LNCAP (cell line): ENCODE results near the gene SERPINB3.

ENCODE experiments used
- CTCF ChIP-seq: fragments of 450-650 bp; IDR thresholded peaks from 2 replicates; pipeline ENCODE4 v1.5.1; 2017; ENCODE audit warnings: mild to moderate bottlenecking

Gene SERPINB3

GRCh38 chr18:63627819-63628218 lies 33.9 kb downstream of the SERPINB3 start:
- no peak for TF ChIP-seq CTCF

- TF ChIP-seq CTCF: no peak
Observed at GRCh38 chr18:63626431-63626830, 35.3 kb downstream of the SERPINB3 start.

- TF ChIP-seq CTCF: no peak
Observed at GRCh38 chr18:63624863-63625262, 36.8 kb downstream of the SERPINB3 start.

- TF ChIP-seq CTCF: no peak
Observed at GRCh38 chr18:63619661-63620060, 42.0 kb downstream of the SERPINB3 start.

GRCh38 chr18:63617915-63618234 lies 43.8 kb downstream of the SERPINB3 start:
- TF ChIP-seq CTCF: no peak

- TF ChIP-seq CTCF: no peak
Observed at GRCh38 chr18:63617049-63617914, 44.4 kb downstream of the SERPINB3 start.

GRCh38 chr18:63613420-63613819 lies 48.3 kb downstream of the SERPINB3 start:
- no peak for TF ChIP-seq CTCF

GRCh38 chr18:63606526-63606925 lies 55.2 kb downstream of the SERPINB3 start:
- TF ChIP-seq CTCF: no peak
